H1 (cell line): ENCODE results near the gene JPT1. TPM values are rescaled to one million over a fixed set of nuclear protein-coding genes. Genes with fewer than 3 reads are reported as not detected.
A peak's percentile ranks its signal among the peaks of the same experiment; 100 is the strongest.

Source experiments
- CTCF ChIA-PET: fragments of 300-600 bp; sonication (Branson Sonifier 250); formaldehyde crosslinking; loops from one replicate; lab custom pipeline; 2021; ENCODE audit not compliant: partially characterized antibody; lab: Charles Lee
- POLR2A ChIA-PET: fragments of 300-600 bp; sonication (Branson Sonifier 250); formaldehyde crosslinking; loops from one replicate; lab custom pipeline; 2021; ENCODE audit warnings: inconsistent platforms; ENCODE audit not compliant: partially characterized antibody; lab: Charles Lee
- DNase-seq, 2 experiments: peaks; one replicate each; pipeline versions ENCODE4 v3.0.0 to v3.0.0-alpha.2; 2010 to 2022; ENCODE audit warnings: low spot score in 2 of 2, low read depth in 1 of 2, mixed read lengths in 1 of 2
- FAIRE-seq: peaks from 2 replicates; lab custom pipeline; 2011; peaks lifted over from hg19 to GRCh38; lab: Jason Lieb, UNC
- H2AFZ ChIP-seq: 2 replicates; pipeline ENCODE4 v1.8.1; 2012; ENCODE audit warnings: low read length, inconsistent platforms
- H2AK5ac ChIP-seq: 2 replicates; pipeline ENCODE4 v1.6.1; 2013; ENCODE audit warnings: low read depth, low read length
- H2BK120ac ChIP-seq: replicated peaks from 2 replicates; pipeline ENCODE3; 2013; ENCODE audit warnings: low read depth, low read length, inconsistent platforms
- H2BK12ac ChIP-seq: 2 replicates; pipeline ENCODE4 v1.6.1; 2013; ENCODE audit warnings: low read depth, low read length
- H2BK15ac ChIP-seq: 2 replicates; pipeline ENCODE4 v1.6.1; 2013; ENCODE audit warnings: low read length
- H2BK20ac ChIP-seq: 2 replicates; pipeline ENCODE4 v1.6.1; 2013; ENCODE audit warnings: low read length
- H2BK5ac ChIP-seq: 2 replicates; pipeline ENCODE4 v1.6.1; 2013; ENCODE audit warnings: low read depth, low read length
- H3K14ac ChIP-seq: 2 replicates; pipeline ENCODE4 v1.6.1; 2013; ENCODE audit warnings: inconsistent platforms; ENCODE audit not compliant: insufficient read length
- H3K18ac ChIP-seq: 2 replicates; pipeline ENCODE4 v1.6.1; 2013; ENCODE audit warnings: low read length; ENCODE audit errors: extremely low read depth
- H3K23ac ChIP-seq: 2 replicates; pipeline ENCODE4 v1.6.1; 2013; ENCODE audit warnings: inconsistent platforms; ENCODE audit not compliant: insufficient read length
- H3K23me2 ChIP-seq: 2 replicates; pipeline ENCODE4 v1.6.1; 2013; ENCODE audit warnings: low read depth, low read length
- H3K27ac ChIP-seq: 2 replicates; pipeline ENCODE4 v1.6.1; 2011; ENCODE audit warnings: low read depth, low read length, inconsistent platforms
- H3K27me3 ChIP-seq, 4 experiments: replicated peaks in 1 of 4; 1 replicate in 1 of 4; 2 replicates in 3 of 4; pipeline versions ENCODE4 v1.6.1 to v1.8.1; 2011 to 2013; ENCODE audit warnings: low read length in 3 of 4, mild to moderate bottlenecking in 3 of 4, inconsistent platforms in 2 of 4, mixed read lengths in 2 of 4, moderate library complexity in 1 of 4; ENCODE audit not compliant: control insufficient read depth in 3 of 4, insufficient read depth in 3 of 4; ENCODE audit errors: extremely low read depth in 1 of 4
- H3K36me3 ChIP-seq, 4 experiments: 2 replicates each; pipeline versions ENCODE4 v1.6.1 to v1.8.1; 2011 to 2013; ENCODE audit warnings: mild to moderate bottlenecking in 4 of 4, low read length in 3 of 4, moderate library complexity in 2 of 4, control low read depth in 1 of 4, inconsistent platforms in 1 of 4; ENCODE audit not compliant: insufficient read depth in 4 of 4, control insufficient read depth in 2 of 4
- H3K4ac ChIP-seq: replicated peaks from 2 replicates; pipeline ENCODE3; 2013; ENCODE audit warnings: low read length, low read depth, mixed read lengths, inconsistent platforms; ENCODE audit not compliant: insufficient read length
- H3K4me1 ChIP-seq, 4 experiments: replicated peaks in 1 of 4; 1 replicate in 1 of 4; 2 replicates in 3 of 4; pipeline versions ENCODE4 v1.6.1 to v1.8.1; 2011 to 2013; ENCODE audit warnings: low read length in 3 of 4, inconsistent platforms in 2 of 4, mixed read lengths in 1 of 4; ENCODE audit not compliant: insufficient read depth in 4 of 4, control insufficient read depth in 3 of 4
- H3K4me2 ChIP-seq, 2 experiments: 2 replicates each; pipeline versions ENCODE4 v1.6.1 to v1.8.1; 2011 to 2013; ENCODE audit warnings: low read depth in 2 of 2, low read length in 2 of 2, control low read depth in 1 of 2, inconsistent platforms in 1 of 2, mild to moderate bottlenecking in 1 of 2; ENCODE audit not compliant: insufficient read depth in 1 of 2
- H3K4me3 ChIP-seq, 4 experiments: fragments of 200-600, 300-600 bp in 1 of 4; sonication (generic), shearing (Covaris generic), sonication (Bioruptor Twin) in 1 of 4; 2 replicates each; pipeline versions ENCODE4 v1.5.1 to v1.8.1; 2011 to 2016; ENCODE audit warnings: low read length in 4 of 4, low read depth in 3 of 4, control low read depth in 2 of 4, inconsistent platforms in 2 of 4, mild to moderate bottlenecking in 2 of 4, mixed read lengths in 1 of 4, moderate library complexity in 1 of 4; ENCODE audit not compliant: insufficient read depth in 2 of 4; ENCODE audit errors: extremely low read depth in 1 of 4
- H3K56ac ChIP-seq: replicated peaks from 2 replicates; pipeline ENCODE3; 2013; ENCODE audit warnings: low read depth, mild to moderate bottlenecking, mixed read lengths, low read length, inconsistent platforms; ENCODE audit not compliant: insufficient read length
- H3K79me1 ChIP-seq: 2 replicates; pipeline ENCODE4 v1.6.1; 2013; ENCODE audit warnings: low read depth, low read length, control low read depth
- H3K79me2 ChIP-seq, 2 experiments: 2 replicates each; pipeline versions ENCODE4 v1.6.1 to v1.8.1; 2012 to 2013; ENCODE audit warnings: low read length in 2 of 2, mild to moderate bottlenecking in 2 of 2, inconsistent platforms in 1 of 2; ENCODE audit not compliant: insufficient read depth in 2 of 2, control insufficient read depth in 1 of 2
- H3K9ac ChIP-seq, 4 experiments: replicated peaks in 1 of 4; 1 replicate in 1 of 4; 2 replicates in 3 of 4; pipeline versions ENCODE4 v1.6.1 to v1.8.1; 2011 to 2013; ENCODE audit warnings: low read depth in 3 of 4, low read length in 3 of 4, control low read depth in 2 of 4, mild to moderate bottlenecking in 2 of 4, moderate library complexity in 2 of 4, inconsistent platforms in 1 of 4; ENCODE audit errors: extremely low read depth in 1 of 4
- H3K9me3 ChIP-seq, 2 experiments: 2 replicates each; pipeline versions ENCODE4 v1.6.1 to v1.8.1; 2012 to 2013; ENCODE audit warnings: mild to moderate bottlenecking in 2 of 2, moderate library complexity in 2 of 2, control low read depth in 1 of 2, inconsistent platforms in 1 of 2, low read depth in 1 of 2, low read length in 1 of 2, mixed read lengths in 1 of 2; ENCODE audit not compliant: insufficient read depth in 2 of 2
- H4K20me1 ChIP-seq, 2 experiments: replicated peaks in 1 of 2; 2 replicates each; pipeline versions ENCODE3 to v1.8.1; 2011 to 2013; ENCODE audit warnings: inconsistent platforms in 2 of 2, low read length in 2 of 2, mild to moderate bottlenecking in 1 of 2; ENCODE audit not compliant: insufficient read depth in 2 of 2, control insufficient read depth in 1 of 2
- H4K5ac ChIP-seq: 2 replicates; pipeline ENCODE4 v1.6.1; 2013; ENCODE audit warnings: low read length, low read depth, mixed read lengths, inconsistent platforms; ENCODE audit not compliant: insufficient read length
- H4K8ac ChIP-seq: 2 replicates; pipeline ENCODE4 v1.8.0; 2013; ENCODE audit warnings: mild to moderate bottlenecking, moderate library complexity, low read length, inconsistent platforms; ENCODE audit not compliant: insufficient read depth; ENCODE audit errors: extremely low read depth
- H4K91ac ChIP-seq: replicated peaks from 2 replicates; pipeline ENCODE3; 2013; ENCODE audit warnings: low read length, mixed read lengths, inconsistent platforms; ENCODE audit not compliant: insufficient read length
- ATF2 ChIP-seq: IDR thresholded peaks from 2 replicates; pipeline ENCODE4 v1.6.1; 2012; ENCODE audit warnings: low read length, inconsistent platforms
- GTF2F1 ChIP-seq: IDR thresholded peaks from 2 replicates; pipeline ENCODE4 v1.6.1; 2012; ENCODE audit warnings: low read depth, low read length, improper control_type of control experiment, borderline replicate concordance
- SP4 ChIP-seq: IDR thresholded peaks from 2 replicates; pipeline ENCODE4 v1.6.1; 2012; ENCODE audit warnings: low read length, inconsistent platforms
- SRF ChIP-seq: IDR thresholded peaks from 2 replicates; pipeline ENCODE4 v1.6.1; 2011; ENCODE audit warnings: mild to moderate bottlenecking, low read depth, low read length, moderate library complexity
- WGBS, 2 experiments: shearing (Covaris generic) in 1 of 2; methylation state at CpG; one replicate each; pipeline versions ENCODE4 v1.1.6 to v1.1.7; 2013 to 2015; ENCODE audit warnings: low lambda C conversion rate in 2 of 2, mixed read lengths in 2 of 2, inconsistent platforms in 1 of 2, low coverage in 1 of 2, missing lambda C conversion rate in 1 of 2; ENCODE audit not compliant: insufficient replicate concordance in 2 of 2, insufficient coverage in 1 of 2, insufficient read length in 1 of 2; ENCODE audit errors: extremely low coverage in 1 of 2, missing lambda C conversion rate in 1 of 2; 5-methylcytosine and 5-hydroxymethylcytosine counted together
- long read RNA-seq, 2 experiments: library from RNA in 1 of 2; library from capped mRNA in 1 of 2; stranded (forward); transcript quantifications; one replicate each; pipeline ENCODE4 v2.0.0, GENCODE V29; 2021; ENCODE audit warnings: inconsistent platforms in 1 of 2
- polyA minus RNA-seq, 3 experiments: library from RNA; depleted of rRNA, polyadenylated mRNA; stranded (reverse); fragments of >200 nt; gene quantifications; 1 replicate in 2 of 3; 2 replicates in 1 of 3; pipeline ENCODE4 v1.2.3, GENCODE V29; 2011
- polyA plus RNA-seq, 7 experiments: library from polyadenylated mRNA; depleted of rRNA in 3 of 7; stranded (reverse) in 5 of 7; unstranded in 2 of 7; fragments of >200 nt in 5 of 7; fragments of 200-250 nt in 2 of 7; gene quantifications; 1 replicate in 5 of 7; 2 replicates in 1 of 7; 4 replicates in 1 of 7; pipeline versions ENCODE4 v1.2.1 to v1.2.3, GENCODE V29; 2011 to 2013; ENCODE audit warnings: missing spikeins in 2 of 7, mixed read lengths in 2 of 7
- total RNA-seq: library from RNA; stranded (reverse); fragmentation: NEBNext Ultra II Directional; extraction: Animal tissue kit (Norgen Biotek cat#: 25700); gene quantifications from 2 replicates; pipeline ENCODE4 v1.2.1, GENCODE V29; 2021
- TF ChIP-seq, protein P1 (sequence below): IDR thresholded peaks from 2 replicates; pipeline ENCODE4 v1.6.1; 2012; ENCODE audit warnings: inconsistent platforms

JPT1 gene
- total RNA-seq (340 and 369 TPM in 2 replicates), polyA plus RNA-seq (2011; rRNA removed) (154 and 216 TPM in 2 replicates), polyA minus RNA-seq (2011; rRNA and poly(A)+ RNA removed) (42.8 and 65.0 TPM in 2 replicates)
- polyA plus RNA-seq (2011; cell fraction: cytosol; rRNA removed) = 246 TPM
- 206 TPM for polyA plus RNA-seq (2011; cell fraction: nucleus; rRNA removed)
- 377 to 556 TPM (median 531 TPM) in 4 replicates for polyA plus RNA-seq (2012, experiment 1 of 2)
- 362 TPM for polyA plus RNA-seq (2012, experiment 2 of 2)
- polyA plus RNA-seq (2013, experiment 1 of 2) = 569 TPM
- polyA plus RNA-seq (2013, experiment 2 of 2) = 579 TPM
- polyA minus RNA-seq (2011; cell fraction: cytosol; rRNA and poly(A)+ RNA removed) = 249 TPM
- 83.5 TPM for polyA minus RNA-seq (2011; cell fraction: nucleus; rRNA and poly(A)+ RNA removed)
- long read RNA-seq, experiment 1, partial matches to known transcripts = 17 of 92 reads
- long read RNA-seq, experiment 1, other reads (novel, unspliced or antisense) = 74 of 92 reads
- long read RNA-seq, experiment 2, partial matches to known transcripts = 0 of 3 reads
- long read RNA-seq, experiment 2, other reads (novel, unspliced or antisense) = 3 of 3 reads

- no peak within 1 kb of the TSS for H3K14ac ChIP-seq
- peak within 1 kb of the TSS; percentile 46; the same call in 1 of the 2 replicates for H2AK5ac ChIP-seq
- H3K9ac ChIP-seq = peak within 1 kb of the TSS; percentile 83 to 97 (median 88)
- H3K27ac ChIP-seq = peak within 1 kb of the TSS; percentile 53
- POLR2A ChIA-PET = interaction anchor here (0.6 to 11.6 kb wide), 47 partner anchors 9 to 303 kb away, joined by 3 to 213 read pairs (median 4); partner anchors contain the start of genes ARMC7, CDR2L, GGA3 and MRPL58
- H3K4me1 ChIP-seq = peaks cover 3 to 12% (median 9%) of the 10 kb centered on the region in 4 experiments; a peak in 6 of 7 replicates
- peaks cover 2 to 3% of the 10 kb centered on the region in 2 experiments for H4K20me1 ChIP-seq
- CTCF ChIA-PET = interaction anchor here (0.5 to 1.4 kb wide), 3 partner anchors 17 to 40 kb away, joined by 4 to 7 read pairs (median 4); no protein-coding TSS in a partner anchor
- peak within 1 kb of the TSS; percentile 76; the same call in 1 of the 2 replicates for H3K18ac ChIP-seq
- peak; percentile 95 to 99 for DNase-seq
- no peak within 1 kb of the TSS for H2BK12ac ChIP-seq
- H3K79me1 ChIP-seq = peaks cover 5% of the 10 kb centered on the region; the same call in 1 of the 2 replicates
- peak within 1 kb of the TSS; percentile 88 for H2BK5ac ChIP-seq
- no peaks in the 10 kb centered on the region for H3K36me3 ChIP-seq
- H3K4ac ChIP-seq = peak within 1 kb of the TSS; percentile 98
- no peak within 1 kb of the TSS for H2BK120ac ChIP-seq
- H2BK20ac ChIP-seq = no peak within 1 kb of the TSS
- H3K4me3 ChIP-seq = peak within 1 kb of the TSS; percentile 87 to 95 (median 94)
- H2BK15ac ChIP-seq = no peak within 1 kb of the TSS
- peak; percentile 77 for FAIRE-seq
- peaks cover 6% of the 10 kb centered on the region for H3K23me2 ChIP-seq
- WGBS, 2 experiments = 2% methylated on average over 55 of the region's 67 CpGs; no CpG with 5 or more reads in 1 of the 2 experiments
- H4K91ac ChIP-seq = peak within 1 kb of the TSS; percentile 85
- H4K5ac ChIP-seq = peak within 1 kb of the TSS; percentile 34
- no peaks in the 10 kb centered on the region for H3K27me3 ChIP-seq
- no peak within 1 kb of the TSS for H3K23ac ChIP-seq
- peak within 1 kb of the TSS; percentile 72 to 99 for H3K4me2 ChIP-seq
- H3K79me2 ChIP-seq = peaks cover 29 to 48% of the 10 kb centered on the region in 2 experiments
- no peaks in the 10 kb centered on the region for H3K9me3 ChIP-seq
- H2AFZ ChIP-seq = no peak within 1 kb of the TSS
- H4K8ac ChIP-seq = peak within 1 kb of the TSS; percentile 91; the same call in 1 of the 2 replicates
- peak within 1 kb of the TSS; percentile 91 for H3K56ac ChIP-seq
- no peak for TF ChIP-seq SRF
- TF ChIP-seq ATF2 = no peak
- TF ChIP-seq SP4 = 0 out of 2 replicates have a peak, but pooled peaks have one; percentile 25
- peak; percentile 91 for TF ChIP-seq GTF2F1
- TF ChIP-seq, protein P1, sequence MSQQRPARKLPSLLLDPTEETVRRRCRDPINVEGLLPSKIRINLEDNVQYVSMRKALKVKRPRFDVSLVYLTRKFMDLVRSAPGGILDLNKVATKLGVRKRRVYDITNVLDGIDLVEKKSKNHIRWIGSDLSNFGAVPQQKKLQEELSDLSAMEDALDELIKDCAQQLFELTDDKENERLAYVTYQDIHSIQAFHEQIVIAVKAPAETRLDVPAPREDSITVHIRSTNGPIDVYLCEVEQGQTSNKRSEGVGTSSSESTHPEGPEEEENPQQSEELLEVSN = no peak; the same call in 1 of the 2 replicates
Measured at GRCh38 chr17:75154195-75155106, at the start of gene JPT1. JPT1 (minus strand) TSS chr17:75154512; CDS start chr17:75154397, 115 bp downstream.
